MM.1S (cell line): ENCODE data around the gene ZCCHC18.

Experiments
- CTCF ChIP-seq: fragments of 300-600 bp; sonication (generic); IDR thresholded peaks from 2 replicates; pipeline ENCODE4 v1.5.1; 2016; ENCODE audit warnings: antibody characterized with exemption, low read length, mixed read lengths
- EZH2 ChIP-seq: fragments of 300-600 bp; sonication (generic); optimal IDR thresholded peaks from 2 replicates; pipeline ENCODE3; 2017; ENCODE audit warnings: low read depth, mild to moderate bottlenecking, antibody characterized with exemption, low read length, mixed read lengths
- EZH2phosphoT487 ChIP-seq: fragments of 300-600 bp; sonication (generic); IDR thresholded peaks from 2 replicates; pipeline ENCODE4 v1.6.1; 2018; ENCODE audit warnings: antibody characterized with exemption, low read length

- TF ChIP-seq CTCF, result no peak
- no peak for TF ChIP-seq EZH2
- no peak for TF ChIP-seq EZH2phosphoT487
Observed at GRCh38 chrX:104135677-104136076, 23.4 kb downstream of the ZCCHC18 start.
